Measurements from ENCODE around the gene TDRKH.

DNA sequence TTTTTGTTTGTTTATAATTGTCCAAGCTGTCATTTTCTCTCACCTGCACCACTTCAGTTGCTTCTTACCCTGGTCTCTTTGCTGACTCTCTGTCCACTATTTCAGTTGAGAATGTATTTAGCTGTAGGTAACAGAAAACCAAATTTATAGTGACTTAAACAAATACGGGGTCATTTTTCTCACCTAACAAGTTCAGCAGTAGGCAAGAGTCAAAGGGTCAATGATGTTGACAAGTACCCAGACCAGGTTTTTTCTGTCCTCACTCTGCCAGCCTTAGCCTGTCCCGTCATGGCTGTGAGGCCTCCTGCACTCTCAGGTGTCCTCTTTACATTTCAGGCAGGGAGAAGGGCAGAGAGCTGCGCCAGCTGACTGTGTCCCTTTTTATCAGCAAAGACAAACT lies 57.2 kb downstream of the TDRKH start:
- no peak for TF ChIP-seq POLR2A (IDR thresholded peaks at IDR 0.05)
- TF ChIP-seq CTCF (IDR thresholded peaks at IDR 0.05): no peak
